IMR-90 (cell line): ENCODE data around the gene ZNF341. TPM values are rescaled to one million over a fixed set of nuclear protein-coding genes. Genes with fewer than 3 reads are reported as not detected.

ENCODE experiments used
- ATAC-seq: fragments of 200-7000 bp; cut with Tn5 transposase; 2 replicates; pipeline ENCODE4 v1.9.1; 2020; ENCODE audit warnings: low read depth, mild to moderate bottlenecking, moderate library complexity
- BruUV-seq: library from RNA; stranded (reverse); fragments of 400-500 nt; replicated peaks from 2 replicates; lab custom pipeline; 2021; lab: Mats Ljungman, UMichigan
- CTCF ChIA-PET: fragments of 300-600 bp; formaldehyde crosslinking; extraction: SDS; loops from one replicate; lab custom pipeline; 2021; ENCODE audit warnings: antibody characterized with exemption; lab: Yijun Ruan, JAX
- POLR2A ChIA-PET: fragments of 300-600 bp; sonication (Branson Sonifier 250); formaldehyde crosslinking; loops from one replicate; lab custom pipeline; 2022; ENCODE audit warnings: antibody characterized with exemption; ENCODE audit not compliant: unreplicated experiment; lab: Charles Lee
- DNase-seq: peaks from one replicate; pipeline ENCODE4 v3.0.0; 2013
- H2AFZ ChIP-seq: replicated peaks from 2 replicates; pipeline ENCODE3; 2013; ENCODE audit warnings: low read length, mild to moderate bottlenecking; ENCODE audit not compliant: poor library complexity
- H2AK5ac ChIP-seq: 2 replicates; pipeline ENCODE4 v1.6.1; 2013; ENCODE audit warnings: low read depth, low read length, inconsistent platforms
- H2AK9ac ChIP-seq: replicated peaks from 2 replicates; pipeline ENCODE3; 2013; ENCODE audit warnings: mild to moderate bottlenecking, low read depth, low read length, moderate library complexity; ENCODE audit not compliant: poor library complexity
- H2BK120ac ChIP-seq: 2 replicates; pipeline ENCODE4 v1.6.1; 2013; ENCODE audit warnings: low read depth, low read length, inconsistent platforms
- H2BK15ac ChIP-seq: 3 replicates; pipeline ENCODE4 v1.6.1; 2013; ENCODE audit warnings: low read depth, low read length, inconsistent platforms
- H2BK20ac ChIP-seq: 2 replicates; pipeline ENCODE4 v1.6.1; 2013; ENCODE audit warnings: low read depth, mild to moderate bottlenecking, inconsistent platforms, low read length, moderate library complexity
- H2BK5ac ChIP-seq: 2 replicates; pipeline ENCODE4 v1.6.1; 2013; ENCODE audit warnings: mild to moderate bottlenecking, low read depth, low read length, inconsistent platforms; ENCODE audit not compliant: poor library complexity, severe bottlenecking
- H3K14ac ChIP-seq: replicated peaks from 2 replicates; pipeline ENCODE4 v1.6.1; 2013; ENCODE audit warnings: low read depth, low read length, inconsistent platforms
- H3K18ac ChIP-seq: 2 replicates; pipeline ENCODE4 v1.6.1; 2013; ENCODE audit warnings: low read depth, low read length, control low read depth
- H3K23ac ChIP-seq: 2 replicates; pipeline ENCODE4 v1.6.1; 2013; ENCODE audit warnings: low read depth, low read length, inconsistent platforms
- H3K27ac ChIP-seq: 2 replicates; pipeline ENCODE4 v1.5.1; 2013; ENCODE audit warnings: mild to moderate bottlenecking, control low read depth, low read length; ENCODE audit not compliant: insufficient read depth
- H3K27me3 ChIP-seq: 2 replicates; pipeline ENCODE4 v1.6.1; 2013; ENCODE audit warnings: low read length; ENCODE audit not compliant: control insufficient read depth, insufficient read depth
- H3K36me3 ChIP-seq: 2 replicates; pipeline ENCODE4 v1.6.1; 2013; ENCODE audit warnings: low read length, mixed read lengths; ENCODE audit not compliant: control insufficient read depth, insufficient read depth
- H3K4ac ChIP-seq: 2 replicates; pipeline ENCODE4 v1.6.1; 2013; ENCODE audit warnings: low read depth, low read length, inconsistent platforms
- H3K4me1 ChIP-seq: 2 replicates; pipeline ENCODE4 v1.6.1; 2013; ENCODE audit warnings: low read length, mixed read lengths; ENCODE audit not compliant: control insufficient read depth, insufficient read depth
- H3K4me2 ChIP-seq: 2 replicates; pipeline ENCODE4 v1.6.1; 2013; ENCODE audit warnings: low read depth, mild to moderate bottlenecking, control low read depth, low read length, moderate library complexity
- H3K4me3 ChIP-seq: 2 replicates; pipeline ENCODE4 v1.5.1; 2013; ENCODE audit warnings: low read depth, mild to moderate bottlenecking, control low read depth, low read length, moderate library complexity; ENCODE audit not compliant: insufficient read depth
- H3K56ac ChIP-seq: 2 replicates; pipeline ENCODE4 v1.6.1; 2013; ENCODE audit warnings: low read length, inconsistent platforms; ENCODE audit not compliant: insufficient read depth; ENCODE audit errors: extremely low read depth
- H3K79me1 ChIP-seq, 2 experiments: 2 replicates each; pipeline ENCODE4 v1.6.1; 2013; ENCODE audit warnings: low read length in 2 of 2, inconsistent platforms in 1 of 2, low read depth in 1 of 2
- H3K9ac ChIP-seq: 2 replicates; pipeline ENCODE4 v1.6.1; 2013; ENCODE audit warnings: low read depth, low read length, control low read depth
- H3K9me1 ChIP-seq: 2 replicates; pipeline ENCODE4 v1.6.1; 2013; ENCODE audit warnings: low read length, inconsistent platforms; ENCODE audit not compliant: insufficient read depth
- H3K9me3 ChIP-seq: 2 replicates; pipeline ENCODE4 v1.6.1; 2013; ENCODE audit warnings: low read length; ENCODE audit not compliant: control insufficient read depth, insufficient read depth
- H4K20me1 ChIP-seq: 2 replicates; pipeline ENCODE4 v1.6.1; 2013; ENCODE audit warnings: low read length, inconsistent platforms; ENCODE audit not compliant: insufficient read depth
- H4K5ac ChIP-seq: 2 replicates; pipeline ENCODE4 v1.6.1; 2013; ENCODE audit warnings: mild to moderate bottlenecking, low read depth, low read length, control low read depth
- H4K8ac ChIP-seq, 2 experiments: 2 replicates each; pipeline ENCODE4 v1.6.1; 2013; ENCODE audit warnings: low read depth in 2 of 2, low read length in 2 of 2, control low read depth in 1 of 2, inconsistent platforms in 1 of 2
- H4K91ac ChIP-seq: 2 replicates; pipeline ENCODE4 v1.6.1; 2013; ENCODE audit warnings: low read depth, low read length, inconsistent platforms; ENCODE audit not compliant: insufficient read depth
- CHD1 ChIP-seq: IDR thresholded peaks from 2 replicates; pipeline ENCODE4 v1.6.1; 2012; ENCODE audit warnings: low read depth, low read length, improper control_type of control experiment
- MXI1 ChIP-seq: IDR thresholded peaks from 2 replicates; pipeline ENCODE4 v1.6.1; 2012; ENCODE audit warnings: low read depth, mild to moderate bottlenecking, low read length, moderate library complexity, borderline replicate concordance
- RAD21 ChIP-seq: IDR thresholded peaks from 2 replicates; pipeline ENCODE4 v1.6.1; 2012; ENCODE audit warnings: low read length, improper control_type of control experiment
- WGBS, 2 experiments: methylation state at CpG; one replicate each; pipeline versions ENCODE4 v1.1.5 to v1.1.7; 2013; ENCODE audit warnings: missing lambda C conversion rate in 2 of 2; ENCODE audit not compliant: insufficient read length in 1 of 2; ENCODE audit errors: extremely low coverage in 2 of 2; 5-methylcytosine and 5-hydroxymethylcytosine counted together
- dilution Hi-C: fragments of 300-500 bp; cut with HindIII; formaldehyde crosslinking; loops from one replicate; pipeline ENCODE4 v1.14.3; 2018; ENCODE audit warnings: low sequenced_read_pairs; ENCODE audit not compliant: unreplicated experiment
- in situ Hi-C: fragments of 300-500 bp; cut with MboI; formaldehyde crosslinking; loops from 3 replicates; pipeline ENCODE4 v1.14.3; 2019; ENCODE audit warnings: low sequenced_read_pairs, inconsistent platforms, mixed read lengths
- intact Hi-C: fragments of 100-400 bp; cut with micrococcal nuclease; formaldehyde crosslinking; loops from 2 replicates; pipeline ENCODE4 v1.10.0; 2022
- polyA plus RNA-seq, 3 experiments: library from polyadenylated mRNA; depleted of rRNA; stranded (reverse); fragments of >200 nt; gene quantifications; 2 replicates each; pipeline ENCODE4 v1.2.3, GENCODE V29; 2012; ENCODE audit warnings: low replicate concordance in 1 of 3
- total RNA-seq: library from RNA; depleted of rRNA; stranded (reverse); fragments of >200 nt; gene quantifications from 2 replicates; pipeline ENCODE4 v1.2.3, GENCODE V29; 2012
- TF ChIP-seq, protein P1 (sequence below): conservative IDR thresholded peaks from 2 replicates; pipeline ENCODE4 v1.5.1; 2012; ENCODE audit warnings: mild to moderate bottlenecking, low read depth, low read length, improper control_type of control experiment

Gene ZNF341
- total and polyA plus RNA-seq, 2 of the 4 experiments (the other 2 are of a cell fraction), result 1.1 to 3.4 TPM

DNA sequence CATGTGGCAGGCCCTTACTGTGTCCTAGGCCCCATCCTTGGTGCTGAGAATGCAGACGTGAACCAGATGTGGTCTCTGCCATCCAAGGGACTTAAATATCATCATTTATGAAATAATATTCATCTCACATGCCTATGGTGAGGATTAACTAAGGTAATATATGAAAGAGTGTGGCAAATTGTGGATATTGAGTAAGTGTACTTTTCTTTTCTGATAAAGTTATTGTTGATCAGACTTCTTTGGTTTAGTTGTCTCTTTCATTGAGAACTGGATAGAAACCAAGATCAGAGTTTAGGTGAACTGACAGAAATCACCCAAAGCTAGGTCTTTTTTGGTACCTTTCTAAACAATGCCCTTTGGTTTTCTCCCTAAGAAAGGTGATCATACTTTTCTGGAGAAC, 84.4 kb downstream of the ZNF341 start:
- Histone ChIP-seq H3K4me1 (peaks cover 9% of the 10 kb centered on the region), H4K5ac (no peak overlapping the region), H3K56ac (no peak overlapping the region), H3K4me2 (no peak overlapping the region), H3K79me1 (peaks cover 36 to 86% of the 10 kb centered on the region in 2 experiments), H2AK5ac (no peak overlapping the region), H2BK20ac (no peak overlapping the region), H4K91ac (no peak overlapping the region), H3K9me1 (peaks cover 37% of the 10 kb centered on the region), H3K27ac (no peak overlapping the region), H2AFZ (no peak overlapping the region), H3K23ac (no peak overlapping the region), H3K18ac (no peak overlapping the region), H2BK15ac (no peak overlapping the region), H4K20me1 (peaks cover 92% of the 10 kb centered on the region), H4K8ac (no peak overlapping the region), H3K14ac (no peak overlapping the region), H3K9me3 (no peaks in the 10 kb centered on the region), H3K4me3 (no peak overlapping the region), H3K4ac (no peak overlapping the region), H2BK120ac (no peak overlapping the region), H3K9ac (no peak overlapping the region), H2AK9ac (no peak overlapping the region), H3K36me3 (peaks cover 3% of the 10 kb centered on the region), H2BK5ac (no peak overlapping the region), H3K27me3 (no peaks in the 10 kb centered on the region)
- TF ChIP-seq RAD21, result no peak
- TF ChIP-seq, protein P1, sequence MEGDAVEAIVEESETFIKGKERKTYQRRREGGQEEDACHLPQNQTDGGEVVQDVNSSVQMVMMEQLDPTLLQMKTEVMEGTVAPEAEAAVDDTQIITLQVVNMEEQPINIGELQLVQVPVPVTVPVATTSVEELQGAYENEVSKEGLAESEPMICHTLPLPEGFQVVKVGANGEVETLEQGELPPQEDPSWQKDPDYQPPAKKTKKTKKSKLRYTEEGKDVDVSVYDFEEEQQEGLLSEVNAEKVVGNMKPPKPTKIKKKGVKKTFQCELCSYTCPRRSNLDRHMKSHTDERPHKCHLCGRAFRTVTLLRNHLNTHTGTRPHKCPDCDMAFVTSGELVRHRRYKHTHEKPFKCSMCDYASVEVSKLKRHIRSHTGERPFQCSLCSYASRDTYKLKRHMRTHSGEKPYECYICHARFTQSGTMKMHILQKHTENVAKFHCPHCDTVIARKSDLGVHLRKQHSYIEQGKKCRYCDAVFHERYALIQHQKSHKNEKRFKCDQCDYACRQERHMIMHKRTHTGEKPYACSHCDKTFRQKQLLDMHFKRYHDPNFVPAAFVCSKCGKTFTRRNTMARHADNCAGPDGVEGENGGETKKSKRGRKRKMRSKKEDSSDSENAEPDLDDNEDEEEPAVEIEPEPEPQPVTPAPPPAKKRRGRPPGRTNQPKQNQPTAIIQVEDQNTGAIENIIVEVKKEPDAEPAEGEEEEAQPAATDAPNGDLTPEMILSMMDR, result no peak
- TF ChIP-seq CHD1, result no peak
- no peak for TF ChIP-seq MXI1
- ChIA-PET POLR2A (no interaction called here), CTCF (no interaction called here)
- dilution Hi-C loops (no loop called here), in situ Hi-C loops (no loop called here), intact Hi-C loops (loop anchor here (10.0 kb wide), 1 partner anchor 151 kb away; the partner anchor contains the start of genes ACTL10 and C20orf144)
- DNase-seq, result no peak
- WGBS, 2 experiments, result no CpG with 5 or more reads among the region's 1 CpG
- no peak for ATAC-seq
- BruUV-seq, result no TSS peak
